Hematopoietic multipotent progenitor cell treated with erythropoietin and hydrocortisone succinate and interleukin-3 and kit ligand, for 4 days (in vitro differentiated cells): ENCODE results near the gene MUCL3.
A peak's percentile ranks its signal among the peaks of the same experiment; 100 is the strongest.
"Not testable (repeated sequence)": the region's sequence is repeated elsewhere in the genome, so short reads cannot be mapped to it uniquely, and the experiment has no call there.

Source experiments
- DNase-seq: peaks from one replicate; pipeline ENCODE4 v3.0.0-alpha.2; 2015

Gene MUCL3

GRCh38 chr6:30947231-30947630 lies 6.5 kb downstream of the MUCL3 start:
- no peak for DNase-seq

GRCh38 chr6:30948811-30949210 lies 8.0 kb downstream of the MUCL3 start:
- no peak for DNase-seq

- DNase-seq: no peak
These were observed 11.2 kb downstream of the MUCL3 start for GRCh38 chr6:30951907-30952469.

GRCh38 chr6:30954631-30955366 lies 14.0 kb downstream of the MUCL3 start:
- DNase-seq: no peak

- peak; percentile 74 for DNase-seq
These were observed 14.7 kb downstream of the MUCL3 start for GRCh38 chr6:30955367-30956042.

- DNase-seq: no peak
These were observed 16.9 kb downstream of the MUCL3 start for GRCh38 chr6:30957716-30958115.

- no peak for DNase-seq
These were observed 20.3 kb downstream of the MUCL3 start for GRCh38 chr6:30960907-30961673.

GRCh38 chr6:30962716-30963115 lies 21.9 kb downstream of the MUCL3 start:
- DNase-seq: no peak

- DNase-seq: no peak
These were observed 22.9 kb downstream of the MUCL3 start for GRCh38 chr6:30963641-30964040.

GRCh38 chr6:30964075-30964474 lies 23.3 kb downstream of the MUCL3 start:
- DNase-seq: peak; percentile 13

- DNase-seq: no peak
These were observed 24.4 kb downstream of the MUCL3 start for GRCh38 chr6:30965140-30965601.

GRCh38 chr6:30966154-30966553 lies 25.4 kb downstream of the MUCL3 start:
- no peak for DNase-seq

GRCh38 chr6:30969171-30969570 lies 28.4 kb downstream of the MUCL3 start:
- DNase-seq: not testable (repeated sequence)

- no peak for DNase-seq
These were observed 30.2 kb downstream of the MUCL3 start for GRCh38 chr6:30970946-30971345.

- DNase-seq: no peak
These were observed 32.0 kb downstream of the MUCL3 start for GRCh38 chr6:30972816-30973215.

- no peak for DNase-seq
These were observed 33.9 kb downstream of the MUCL3 start for GRCh38 chr6:30974490-30975252.

GRCh38 chr6:30979141-30979540 lies 38.4 kb downstream of the MUCL3 start:
- no peak for DNase-seq

- DNase-seq: no peak
These were observed 38.9 kb downstream of the MUCL3 start for GRCh38 chr6:30979690-30980089.

GRCh38 chr6:30981942-30982772 lies 41.4 kb downstream of the MUCL3 start:
- peak; percentile 9 for DNase-seq

GRCh38 chr6:30983439-30983838 lies 42.7 kb downstream of the MUCL3 start, which contains the start of gene MUC21:
MUC21 (plus strand) TSS chr6:30983718; CDS start chr6:30983959, 241 bp downstream.
- DNase-seq: no peak

GRCh38 chr6:30985490-30985889 lies 44.7 kb downstream of the MUCL3 start:
- no peak for DNase-seq
